Measurements from ENCODE around the gene TCF7L2.

DNA sequence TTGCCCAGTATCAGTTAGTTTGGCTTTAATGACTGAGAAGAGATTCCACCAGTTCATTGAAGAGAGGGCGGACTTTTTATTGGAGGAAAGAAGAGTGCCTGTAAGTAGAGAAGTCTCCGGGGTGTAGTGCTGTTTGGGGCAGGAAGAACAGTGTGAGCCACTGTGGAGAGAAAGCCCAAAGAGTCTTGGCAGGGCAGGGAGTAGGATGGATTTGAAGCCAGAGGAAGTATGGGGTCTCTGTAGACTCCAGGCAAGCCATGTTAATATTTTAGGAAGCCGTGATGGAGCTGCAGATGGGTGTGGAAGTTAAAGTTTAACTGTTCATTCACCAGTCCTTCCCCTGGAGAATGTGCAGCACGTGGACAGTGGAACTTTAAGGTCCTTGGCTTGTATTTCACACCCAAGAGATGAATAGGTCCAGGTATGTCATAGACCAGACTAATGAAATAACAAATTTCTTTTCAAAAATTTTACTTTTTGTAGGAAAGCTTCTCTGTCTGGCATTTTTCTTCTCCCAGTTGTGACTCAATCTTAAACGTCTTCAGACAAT, 54.1 kb downstream of the TCF7L2 start:
- TF ChIP-seq, protein P1, sequence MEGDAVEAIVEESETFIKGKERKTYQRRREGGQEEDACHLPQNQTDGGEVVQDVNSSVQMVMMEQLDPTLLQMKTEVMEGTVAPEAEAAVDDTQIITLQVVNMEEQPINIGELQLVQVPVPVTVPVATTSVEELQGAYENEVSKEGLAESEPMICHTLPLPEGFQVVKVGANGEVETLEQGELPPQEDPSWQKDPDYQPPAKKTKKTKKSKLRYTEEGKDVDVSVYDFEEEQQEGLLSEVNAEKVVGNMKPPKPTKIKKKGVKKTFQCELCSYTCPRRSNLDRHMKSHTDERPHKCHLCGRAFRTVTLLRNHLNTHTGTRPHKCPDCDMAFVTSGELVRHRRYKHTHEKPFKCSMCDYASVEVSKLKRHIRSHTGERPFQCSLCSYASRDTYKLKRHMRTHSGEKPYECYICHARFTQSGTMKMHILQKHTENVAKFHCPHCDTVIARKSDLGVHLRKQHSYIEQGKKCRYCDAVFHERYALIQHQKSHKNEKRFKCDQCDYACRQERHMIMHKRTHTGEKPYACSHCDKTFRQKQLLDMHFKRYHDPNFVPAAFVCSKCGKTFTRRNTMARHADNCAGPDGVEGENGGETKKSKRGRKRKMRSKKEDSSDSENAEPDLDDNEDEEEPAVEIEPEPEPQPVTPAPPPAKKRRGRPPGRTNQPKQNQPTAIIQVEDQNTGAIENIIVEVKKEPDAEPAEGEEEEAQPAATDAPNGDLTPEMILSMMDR (IDR thresholded peaks at IDR 0.05) = no peak
- no peak for TF ChIP-seq POLR2A (IDR thresholded peaks at IDR 0.05)
